MCF 10A (cell line): ENCODE results near the gene TMEM171. TPM values are rescaled to one million over a fixed set of nuclear protein-coding genes. Genes with fewer than 3 reads are reported as not detected.

Experiments
- BruUV-seq: library from RNA; stranded (reverse); fragments of 400-500 nt; replicated peaks from 2 replicates; lab custom pipeline; 2021; lab: Mats Ljungman, UMichigan
- CTCF ChIA-PET: fragments of 300-600 bp; sonication (Branson Sonifier 250); formaldehyde crosslinking; extraction: SDS; loops from one replicate; lab custom pipeline; 2021; ENCODE audit warnings: antibody characterized with exemption, inconsistent platforms; lab: Yijun Ruan, JAX
- POLR2A ChIA-PET: fragments of 300-600, 350-650 bp; sonication (Branson Sonifier 250); formaldehyde crosslinking; extraction: SDS; loops from one replicate; lab custom pipeline; 2020; ENCODE audit warnings: antibody characterized with exemption, inconsistent platforms; lab: Yijun Ruan, JAX
- DNase-seq: peaks from one replicate; pipeline ENCODE4 v3.0.0-alpha.2; 2018; ENCODE audit not compliant: unreplicated experiment
- H3K27ac Mint-ChIP-seq: one replicate; pipeline ENCODE4 v1.8.0; 2022; ENCODE audit warnings: mild to moderate bottlenecking, low read depth, mixed read lengths; ENCODE audit not compliant: unreplicated experiment
- H3K27me3 Mint-ChIP-seq: one replicate; pipeline ENCODE4 v1.8.0; 2022; ENCODE audit warnings: mixed read lengths; ENCODE audit not compliant: insufficient read depth, unreplicated experiment
- H3K36me3 Mint-ChIP-seq: one replicate; pipeline ENCODE4 v1.8.0; 2022; ENCODE audit warnings: mild to moderate bottlenecking, moderate library complexity, mixed read lengths; ENCODE audit not compliant: insufficient read depth, unreplicated experiment
- H3K4me1 Mint-ChIP-seq: one replicate; pipeline ENCODE4 v1.8.0; 2022; ENCODE audit warnings: mixed read lengths; ENCODE audit not compliant: insufficient read depth, unreplicated experiment
- H3K4me3 Mint-ChIP-seq: one replicate; pipeline ENCODE4 v1.8.0; 2022; ENCODE audit warnings: mild to moderate bottlenecking, moderate library complexity, mixed read lengths; ENCODE audit not compliant: unreplicated experiment
- H3K9me3 Mint-ChIP-seq: one replicate; pipeline ENCODE4 v1.8.0; 2022; ENCODE audit warnings: mixed read lengths; ENCODE audit not compliant: unreplicated experiment
- intact Hi-C: fragments of 100-400 bp; cut with micrococcal nuclease; formaldehyde crosslinking; loops from 2 replicates; pipeline ENCODE4 v1.14.1; 2022
- total RNA-seq: library from RNA; stranded (reverse); gene quantifications from 2 replicates; pipeline ENCODE4 v1.2.3, GENCODE V29; 2022
- TF ChIP-seq, protein P1 (sequence below): fragments of 200-600 bp; IDR thresholded peaks from one replicate; pipeline ENCODE4 v1.8.0; 2022; ENCODE audit warnings: antibody characterized with exemption, mild to moderate bottlenecking; ENCODE audit not compliant: unreplicated experiment

The TMEM171 gene
- total RNA-seq, 1 experiment from 2014 or later: 0.75 TPM

- intact Hi-C loops: no loop called here
- no TSS peak for BruUV-seq
- DNase-seq: no peak
- no peaks in the 10 kb centered on the region for H3K9me3 Mint-ChIP-seq
- TF ChIP-seq, protein P1, sequence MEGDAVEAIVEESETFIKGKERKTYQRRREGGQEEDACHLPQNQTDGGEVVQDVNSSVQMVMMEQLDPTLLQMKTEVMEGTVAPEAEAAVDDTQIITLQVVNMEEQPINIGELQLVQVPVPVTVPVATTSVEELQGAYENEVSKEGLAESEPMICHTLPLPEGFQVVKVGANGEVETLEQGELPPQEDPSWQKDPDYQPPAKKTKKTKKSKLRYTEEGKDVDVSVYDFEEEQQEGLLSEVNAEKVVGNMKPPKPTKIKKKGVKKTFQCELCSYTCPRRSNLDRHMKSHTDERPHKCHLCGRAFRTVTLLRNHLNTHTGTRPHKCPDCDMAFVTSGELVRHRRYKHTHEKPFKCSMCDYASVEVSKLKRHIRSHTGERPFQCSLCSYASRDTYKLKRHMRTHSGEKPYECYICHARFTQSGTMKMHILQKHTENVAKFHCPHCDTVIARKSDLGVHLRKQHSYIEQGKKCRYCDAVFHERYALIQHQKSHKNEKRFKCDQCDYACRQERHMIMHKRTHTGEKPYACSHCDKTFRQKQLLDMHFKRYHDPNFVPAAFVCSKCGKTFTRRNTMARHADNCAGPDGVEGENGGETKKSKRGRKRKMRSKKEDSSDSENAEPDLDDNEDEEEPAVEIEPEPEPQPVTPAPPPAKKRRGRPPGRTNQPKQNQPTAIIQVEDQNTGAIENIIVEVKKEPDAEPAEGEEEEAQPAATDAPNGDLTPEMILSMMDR: no peak
- no peaks in the 10 kb centered on the region for H3K36me3 Mint-ChIP-seq
- no peak overlapping the region for H3K27ac Mint-ChIP-seq
- H3K4me1 Mint-ChIP-seq: no peaks in the 10 kb centered on the region
- H3K27me3 Mint-ChIP-seq: no peaks in the 10 kb centered on the region
- no peak overlapping the region for H3K4me3 Mint-ChIP-seq
- ChIA-PET CTCF (no interaction called here), POLR2A (interaction anchor here (0.8 kb wide), 1 partner anchor 42 kb away, joined by 3 read pairs; no protein-coding TSS in a partner anchor)
Observed at GRCh38 chr5:73174100-73174815, 53.9 kb downstream of the TMEM171 start.

DNA sequence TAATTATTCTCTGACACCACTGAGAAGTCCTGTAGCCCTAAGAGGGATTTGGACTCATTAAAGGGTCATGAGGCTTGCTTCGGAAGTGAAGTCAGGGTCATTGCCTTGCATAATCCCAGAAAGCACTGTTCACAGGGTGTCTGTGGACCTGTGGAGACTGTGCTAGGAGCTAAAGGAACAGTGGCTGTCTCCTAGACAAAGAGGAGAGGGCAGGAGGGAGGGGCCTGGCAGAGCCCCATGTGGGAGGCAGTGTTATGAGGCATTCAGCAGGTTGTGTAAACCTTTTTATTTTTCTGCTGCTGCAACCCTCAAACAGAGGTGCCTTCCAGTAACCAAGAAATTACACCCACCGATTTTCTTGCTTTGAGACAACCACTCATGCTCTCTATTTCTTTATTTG is 55.9 kb downstream of the TMEM171 start:
- ChIA-PET POLR2A (interaction anchor here (0.6 kb wide), 1 partner anchor 1701 kb away, joined by 3 read pairs; no protein-coding TSS in a partner anchor), CTCF (interaction anchor here (0.9 to 1.2 kb wide), 2 partner anchors 60 to 360 kb away, joined by 3 read pairs; no protein-coding TSS in a partner anchor)
- Mint-ChIP-seq H3K36me3 (no peaks in the 10 kb centered on the region), H3K4me1 (no peaks in the 10 kb centered on the region), H3K27ac (peak overlapping the region; percentile 57), H3K9me3 (no peaks in the 10 kb centered on the region), H3K4me3 (no peak overlapping the region), H3K27me3 (no peaks in the 10 kb centered on the region)
- intact Hi-C loops: no loop called here
- no peak for DNase-seq
- TF ChIP-seq, protein P1: no peak
- BruUV-seq: no TSS peak

DNA sequence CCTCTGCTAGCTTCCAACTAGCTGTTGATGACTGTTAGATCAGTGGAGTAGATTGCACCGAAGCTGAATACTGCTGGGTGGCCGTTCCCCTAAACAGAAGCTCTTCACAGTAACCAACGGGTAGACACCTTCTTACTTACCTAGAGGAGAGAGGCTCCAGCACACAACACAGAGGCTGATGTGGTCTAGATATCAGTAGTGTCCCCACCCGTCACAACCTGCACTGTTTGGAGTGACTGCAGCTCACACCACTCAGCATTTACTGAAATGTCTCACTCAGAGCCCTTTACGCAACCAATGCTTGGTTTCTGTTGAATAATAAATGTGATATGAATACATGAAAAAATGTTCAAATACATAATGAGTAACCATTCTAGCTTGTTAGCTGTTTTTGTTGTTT is 57.9 kb downstream of the TMEM171 start:
- Mint-ChIP-seq H3K9me3 (no peaks in the 10 kb centered on the region), H3K4me1 (no peaks in the 10 kb centered on the region), H3K4me3 (no peak overlapping the region), H3K36me3 (no peaks in the 10 kb centered on the region), H3K27ac (no peak overlapping the region), H3K27me3 (no peaks in the 10 kb centered on the region)
- CTCF ChIA-PET: interaction anchor here (0.6 to 1.0 kb wide), 4 partner anchors 8 to 619 kb away, joined by 3 read pairs; no protein-coding TSS in a partner anchor
- no TSS peak for BruUV-seq
- TF ChIP-seq, protein P1: no peak
- DNase-seq: no peak
- intact Hi-C loops: no loop called here
- POLR2A ChIA-PET: no interaction called here

DNA sequence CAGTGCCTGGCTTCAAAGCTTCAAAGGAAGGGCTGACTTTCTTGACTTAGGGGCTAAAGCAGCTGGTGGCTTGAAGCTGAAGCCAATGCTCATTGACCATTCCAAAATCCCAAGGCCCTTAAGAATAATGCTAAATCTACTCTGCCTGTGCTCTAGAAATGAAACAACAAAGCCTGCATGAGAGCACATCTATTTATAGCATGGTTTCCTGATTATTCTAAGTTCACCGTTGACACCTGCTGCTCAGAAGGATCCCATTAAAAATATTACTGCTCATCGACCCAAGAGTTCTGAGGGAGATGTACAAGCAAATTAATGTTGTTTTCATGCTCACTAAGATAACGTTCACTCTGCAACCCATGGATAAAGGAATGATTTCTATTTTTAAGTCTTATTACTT is 59.4 kb downstream of the TMEM171 start:
- Mint-ChIP-seq H3K27me3 (no peaks in the 10 kb centered on the region), H3K4me1 (no peaks in the 10 kb centered on the region), H3K27ac (no peak overlapping the region), H3K9me3 (peaks cover 5% of the 10 kb centered on the region), H3K36me3 (no peaks in the 10 kb centered on the region), H3K4me3 (no peak overlapping the region)
- ChIA-PET CTCF (interaction anchor here (0.6 kb wide), 1 partner anchor 288 kb away, joined by 5 read pairs; no protein-coding TSS in a partner anchor), POLR2A (no interaction called here)
- BruUV-seq: no TSS peak
- TF ChIP-seq, protein P1: no peak
- no peak for DNase-seq
- intact Hi-C loops: no loop called here
